Psoas muscle (tissue), 8 donors: ENCODE results near the gene MOK. TPM values are rescaled to one million over a fixed set of nuclear protein-coding genes. Genes with fewer than 3 reads are reported as not detected.
"Not testable (repeated sequence)": the region's sequence is repeated elsewhere in the genome, so short reads cannot be mapped to it uniquely, and the experiment has no call there.

ENCODE experiments used
- ATAC-seq, 4 donors: fragments of 200-7000 bp; cut with Tn5 transposase; one replicate each; pipeline ENCODE4 v1.9.1; 2020; ENCODE audit warnings: moderate library complexity in 3 of 4, mild to moderate bottlenecking in 2 of 4
- DNase-seq, 2 donors: peaks; one replicate each; pipeline ENCODE4 v3.0.0-alpha.2; 2020
- H3K27ac ChIP-seq: fragments of 200-600 bp; one replicate; pipeline ENCODE4 v1.8.0; 2022
- H3K27me3 ChIP-seq, 3 donors: fragments of 200-600 bp in 1 of 3; one replicate each; pipeline versions ENCODE4 v1.6.1 to v1.8.0; 2013 to 2022; ENCODE audit warnings: low read length in 2 of 3, mild to moderate bottlenecking in 2 of 3, moderate library complexity in 1 of 3; ENCODE audit not compliant: insufficient read depth in 3 of 3
- H3K36me3 ChIP-seq, 2 donors: fragments of 200-600 bp in 1 of 2; one replicate each; pipeline versions ENCODE4 v1.6.1 to v1.8.0; 2013 to 2022; ENCODE audit warnings: low read depth in 1 of 2, mild to moderate bottlenecking in 1 of 2, moderate library complexity in 1 of 2; ENCODE audit not compliant: insufficient read depth in 1 of 2
- H3K4me1 ChIP-seq: fragments of 200-600 bp; one replicate; pipeline ENCODE4 v1.8.0; 2022
- H3K4me3 ChIP-seq: fragments of 200-600 bp; one replicate; pipeline ENCODE4 v1.8.0; 2022; ENCODE audit warnings: mild to moderate bottlenecking
- H3K9me3 ChIP-seq: fragments of 200-600 bp; one replicate; pipeline ENCODE4 v1.8.0; 2022
- WGBS, 3 donors: extraction: QIAGEN DNeasy Blood & Tissue Kit; methylation state at CpG; one replicate each; pipeline versions ENCODE4 v1.1.6 to v1.1.7; 2013; 5-methylcytosine and 5-hydroxymethylcytosine counted together
- intact Hi-C, 2 donors: fragments of 100-400 bp; cut with DNase I; formaldehyde crosslinking; loops; one replicate each; pipeline versions ENCODE4 v1.11.0 to v1.14.2; 2022
- long read RNA-seq, 2 donors: library from polyadenylated mRNA; unstranded; transcript quantifications; one replicate each; pipeline ENCODE4 v2.0.0, GENCODE V29; 2021
- polyA plus RNA-seq, 3 donors: library from polyadenylated mRNA; stranded (reverse); fragments of 200-250 nt; gene quantifications; one replicate each; pipeline ENCODE4 v1.2.3, GENCODE V29; 2013
- total RNA-seq, 4 donors: library from RNA; stranded (reverse); fragmentation: NEBNext Ultra II Directional in 2 of 4; extraction: Animal tissue kit (Norgen Biotek cat#: 25700) in 2 of 4; gene quantifications; one replicate each; pipeline versions ENCODE4 v1.2.1 to v1.2.4, GENCODE V29; 2021 to 2023
- TF ChIP-seq, protein P1 (sequence below): fragments of 200-600 bp; IDR thresholded peaks from one replicate; pipeline ENCODE4 v1.8.0; 2022; ENCODE audit warnings: antibody characterized with exemption
- donor health status: healthy with polysubstance abuse.
- donor health status: DM: no; HTN: no; CAD: no; lungs with moderate emphysema.
- donor health status: Bipolar disorder and iron deficiency.
- donor health status: healthy.
- donor health status: DM: yes; HTN: yes; CAD: no.
- donor health status: DM: no; HTN: no; CAD: no.
- donor health status: DM: no; HTN: no; CAD: no.
- donor health status: DM: yes; HTN: yes; CAD: no.

The MOK gene, protein sequence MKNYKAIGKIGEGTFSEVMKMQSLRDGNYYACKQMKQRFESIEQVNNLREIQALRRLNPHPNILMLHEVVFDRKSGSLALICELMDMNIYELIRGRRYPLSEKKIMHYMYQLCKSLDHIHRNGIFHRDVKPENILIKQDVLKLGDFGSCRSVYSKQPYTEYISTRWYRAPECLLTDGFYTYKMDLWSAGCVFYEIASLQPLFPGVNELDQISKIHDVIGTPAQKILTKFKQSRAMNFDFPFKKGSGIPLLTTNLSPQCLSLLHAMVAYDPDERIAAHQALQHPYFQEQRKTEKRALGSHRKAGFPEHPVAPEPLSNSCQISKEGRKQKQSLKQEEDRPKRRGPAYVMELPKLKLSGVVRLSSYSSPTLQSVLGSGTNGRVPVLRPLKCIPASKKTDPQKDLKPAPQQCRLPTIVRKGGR
- 1 to 10 TPM; 1.8 to 3.4 (median 2.1) TPM for total RNA-seq
- 10 to 100 TPM in 1 of 3 donors, 1 to 10 TPM in 2; 3.4 to 11.1 (median 4.5) TPM for polyA plus RNA-seq
- long read RNA-seq, donor 1, partial matches to known transcripts = 1 of 1 reads
- long read RNA-seq, donor 1, other reads (novel, unspliced or antisense) = 0 of 1 reads
- long read RNA-seq, donor 2, partial matches to known transcripts = 1 of 2 reads
- long read RNA-seq, donor 2, other reads (novel, unspliced or antisense) = 1 of 2 reads

- Histone ChIP-seq H3K4me3 (peak within 1 kb of the TSS; percentile 73), H3K27ac (peak within 1 kb of the TSS; percentile 36), H3K27me3 (peaks cover 0 to 1% (median 0%) of the 10 kb centered on the region in 3 donors), H3K4me1 (no peaks in the 10 kb centered on the region), H3K36me3 (no peaks in the 10 kb centered on the region), H3K9me3 (no peaks in the 10 kb centered on the region)
- DNase-seq (peak; percentile 94 to 97), ATAC-seq (peak; percentile 99 to 100 (median 99))
- TF ChIP-seq, protein P1, sequence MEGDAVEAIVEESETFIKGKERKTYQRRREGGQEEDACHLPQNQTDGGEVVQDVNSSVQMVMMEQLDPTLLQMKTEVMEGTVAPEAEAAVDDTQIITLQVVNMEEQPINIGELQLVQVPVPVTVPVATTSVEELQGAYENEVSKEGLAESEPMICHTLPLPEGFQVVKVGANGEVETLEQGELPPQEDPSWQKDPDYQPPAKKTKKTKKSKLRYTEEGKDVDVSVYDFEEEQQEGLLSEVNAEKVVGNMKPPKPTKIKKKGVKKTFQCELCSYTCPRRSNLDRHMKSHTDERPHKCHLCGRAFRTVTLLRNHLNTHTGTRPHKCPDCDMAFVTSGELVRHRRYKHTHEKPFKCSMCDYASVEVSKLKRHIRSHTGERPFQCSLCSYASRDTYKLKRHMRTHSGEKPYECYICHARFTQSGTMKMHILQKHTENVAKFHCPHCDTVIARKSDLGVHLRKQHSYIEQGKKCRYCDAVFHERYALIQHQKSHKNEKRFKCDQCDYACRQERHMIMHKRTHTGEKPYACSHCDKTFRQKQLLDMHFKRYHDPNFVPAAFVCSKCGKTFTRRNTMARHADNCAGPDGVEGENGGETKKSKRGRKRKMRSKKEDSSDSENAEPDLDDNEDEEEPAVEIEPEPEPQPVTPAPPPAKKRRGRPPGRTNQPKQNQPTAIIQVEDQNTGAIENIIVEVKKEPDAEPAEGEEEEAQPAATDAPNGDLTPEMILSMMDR = no peak
- intact Hi-C loops = no loop called here
- WGBS, 3 donors = 1% methylated on average over 50 to 53 of the region's 53 CpGs
Observed at GRCh38 chr14:102304611-102305506, at the start of gene MOK. Gene MOK (minus strand): TSS chr14:102305164. CDS start chr14:102304968, 196 bp downstream.

- WGBS, 3 donors = 78 to 86% (median 80%) methylated on average over 8 of the region's 8 CpGs
- H3K27ac ChIP-seq = no peak overlapping the region
- intact Hi-C loops = no loop called here
Observed at GRCh38 chr14:102353126-102353619, 48.2 kb upstream of the MOK start.

GRCh38 chr14:102352213-102352612 lies 47.2 kb upstream of the MOK start:
- H3K27ac ChIP-seq = no peak overlapping the region
- DNase-seq (no peak), ATAC-seq (no peak)
- intact Hi-C loops = no loop called here
- H3K4me3 ChIP-seq = no peak overlapping the region
- WGBS, 3 donors = 79 to 87% (median 84%) methylated on average over 4 of the region's 4 CpGs
- peaks cover 3% of the 10 kb centered on the region for H3K4me1 ChIP-seq
- H3K9me3 ChIP-seq = no peaks in the 10 kb centered on the region
- peaks cover 8 to 99% of the 10 kb centered on the region in 2 donors for H3K36me3 ChIP-seq
- TF ChIP-seq, protein P1 = no peak
- H3K27me3 ChIP-seq = no peaks in the 10 kb centered on the region

More at GRCh38 chr14:102353126-102353619, 48.2 kb upstream of the MOK start:
- Histone ChIP-seq H3K9me3 (no peaks in the 10 kb centered on the region), H3K27me3 (no peaks in the 10 kb centered on the region), H3K4me1 (peaks cover 3% of the 10 kb centered on the region), H3K4me3 (no peak overlapping the region), H3K36me3 (peaks cover 5 to 99% of the 10 kb centered on the region in 2 donors)
- TF ChIP-seq, protein P1 = no peak
- ATAC-seq = no peak
- DNase-seq = no peak

GRCh38 chr14:102351593-102351992 lies 46.6 kb upstream of the MOK start:
- 70 to 78% (median 75%) methylated on average over 9 of the region's 9 CpGs for WGBS, 3 donors
- intact Hi-C loops, DNase-seq, H3K9me3 ChIP-seq, ATAC-seq, H3K27me3 ChIP-seq, H3K4me3 ChIP-seq, H3K4me1 ChIP-seq: not testable (repeated sequence)
- H3K36me3 ChIP-seq = peaks cover 11 to 99% of the 10 kb centered on the region in 2 donors
- H3K27ac ChIP-seq = peak overlapping the region; percentile 38
